PC-9 (cell line): ENCODE measurements around the gene JARID2. TPM values are rescaled to one million over a fixed set of nuclear protein-coding genes. Genes with fewer than 3 reads are reported as not detected.
A peak's percentile ranks its signal among the peaks of the same experiment; 100 is the strongest.

Experiments
- BruUV-seq: library from RNA; stranded (reverse); fragments of 400-500 nt; replicated peaks from 2 replicates; lab custom pipeline; 2021; lab: Mats Ljungman, UMichigan
- CTCF ChIA-PET: fragments of 300-600 bp; sonication (Branson Sonifier 250); formaldehyde crosslinking; loops from one replicate; lab custom pipeline; 2022; ENCODE audit warnings: antibody characterized with exemption; lab: Charles Lee
- POLR2A ChIA-PET: fragments of 300-600 bp; sonication (Branson Sonifier 250); formaldehyde crosslinking; loops from one replicate; lab custom pipeline; 2022; ENCODE audit warnings: antibody characterized with exemption; ENCODE audit not compliant: unreplicated experiment; lab: Charles Lee
- DNase-seq, 2 experiments: peaks; one replicate each; pipeline versions ENCODE4 v3.0.0 to v3.0.0-alpha.2; 2015 to 2022; ENCODE audit warnings: mixed read lengths in 1 of 2
- H2AFZ ChIP-seq: fragments of 200-600 bp; sonication (generic); 2 replicates; pipeline ENCODE4 v1.8.1; 2017; ENCODE audit warnings: antibody characterized with exemption
- H3F3A ChIP-seq: fragments of 200-600 bp; sonication (generic); 2 replicates; pipeline ENCODE4 v1.8.1; 2017; ENCODE audit warnings: antibody characterized with exemption, mild to moderate bottlenecking, low read depth; ENCODE audit not compliant: insufficient read depth
- H3K27ac ChIP-seq: fragments of 200-600 bp; sonication (generic); 2 replicates; pipeline ENCODE4 v1.6.1; 2016; ENCODE audit warnings: mixed run types
- H3K27me3 ChIP-seq: fragments of 200-600 bp; sonication (generic); 2 replicates; pipeline ENCODE4 v1.6.1; 2016; ENCODE audit warnings: low read depth, mixed run types; ENCODE audit not compliant: insufficient read depth
- H3K36me3 ChIP-seq: fragments of 200-600 bp; sonication (generic); 2 replicates; pipeline ENCODE4 v1.6.1; 2016; ENCODE audit warnings: low read depth, mixed run types
- H3K4me1 ChIP-seq: fragments of 200-600 bp; sonication (generic); replicated peaks from 2 replicates; pipeline ENCODE4 v1.6.1; 2016; ENCODE audit warnings: mixed run types; ENCODE audit not compliant: insufficient read depth
- H3K4me2 ChIP-seq: fragments of 200-600 bp; sonication (generic); 2 replicates; pipeline ENCODE4 v1.6.1; 2017; ENCODE audit warnings: mixed run types
- H3K4me3 ChIP-seq: fragments of 200-600 bp; sonication (generic); 2 replicates; pipeline ENCODE4 v1.6.1; 2016; ENCODE audit warnings: mixed run types
- H3K79me2 ChIP-seq: fragments of 200-600 bp; sonication (generic); 2 replicates; pipeline ENCODE4 v1.6.1; 2017; ENCODE audit warnings: low read depth, mixed run types
- H3K9me2 ChIP-seq: fragments of 200-600 bp; sonication (generic); 2 replicates; pipeline ENCODE4 v1.8.1; 2017; ENCODE audit warnings: mild to moderate bottlenecking; ENCODE audit not compliant: insufficient read depth
- H3K9me3 ChIP-seq: fragments of 200-600 bp; sonication (generic); 2 replicates; pipeline ENCODE4 v1.8.1; 2016; ENCODE audit warnings: low read depth; ENCODE audit not compliant: insufficient read depth
- H4K20me1 ChIP-seq: fragments of 200-600 bp; sonication (generic); 2 replicates; pipeline ENCODE4 v1.8.1; 2017; ENCODE audit not compliant: insufficient read depth
- CTCF ChIP-seq: fragments of 200-600 bp; sonication (generic); conservative IDR thresholded peaks from 2 replicates; pipeline ENCODE4 v1.6.1; 2017; ENCODE audit warnings: mixed run types, antibody characterized with exemption, mild to moderate bottlenecking, moderate library complexity
- EZH2 ChIP-seq: fragments of 200-600 bp; sonication (generic); IDR thresholded peaks from 2 replicates; pipeline ENCODE4 v1.8.0; 2017; ENCODE audit warnings: antibody characterized with exemption, low read depth
- intact Hi-C: fragments of 100-400 bp; cut with micrococcal nuclease; formaldehyde crosslinking; loops from one replicate; pipeline ENCODE4 v1.10.0; 2022; ENCODE audit not compliant: unreplicated experiment
- total RNA-seq: library from RNA; stranded (reverse); gene quantifications from 2 replicates; pipeline ENCODE4 v1.2.3, GENCODE V29; 2021

Gene JARID2
- total RNA-seq, 1 experiment from 2014 or later: 35.0 TPM

DNA sequence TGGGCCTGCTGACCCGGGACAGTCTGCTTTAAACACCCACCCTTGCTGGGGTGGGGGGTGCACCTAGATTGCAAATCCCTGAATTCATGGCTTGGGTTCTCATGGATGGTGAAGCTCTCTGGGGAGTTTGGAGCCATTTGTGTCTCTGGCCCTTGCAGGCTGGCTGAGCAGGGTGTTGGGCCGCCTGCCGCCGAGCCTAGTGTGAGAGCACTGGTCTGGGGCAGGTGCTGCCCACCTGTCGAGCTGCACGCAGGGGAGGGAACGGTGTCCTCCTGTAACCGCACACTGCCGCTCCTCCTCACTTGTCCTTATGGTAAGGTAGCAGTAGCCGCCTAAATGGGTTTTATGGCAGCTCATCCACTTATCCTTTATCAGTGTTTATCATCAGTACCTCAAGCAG, 273.0 kb downstream of the JARID2 start:
- Histone ChIP-seq H3K4me3 (no peak overlapping the region), H2AFZ (no peak overlapping the region), H3K27me3 (no peaks in the 10 kb centered on the region), H3K79me2 (no peaks in the 10 kb centered on the region), H3K9me2 (no peaks in the 10 kb centered on the region), H3K4me1 (no peaks in the 10 kb centered on the region), H4K20me1 (no peaks in the 10 kb centered on the region), H3K36me3 (peaks cover 12% of the 10 kb centered on the region; the same call in 1 of the 2 replicates), H3K27ac (no peak overlapping the region), H3K4me2 (no peak overlapping the region), H3K9me3 (no peaks in the 10 kb centered on the region), H3F3A (no peaks in the 10 kb centered on the region)
- ChIA-PET POLR2A (no interaction called here), CTCF (interaction anchor here (0.6 kb wide), 1 partner anchor 14 kb away, joined by 4 read pairs; no protein-coding TSS in a partner anchor)
- TF ChIP-seq CTCF (no peak), EZH2 (no peak)
- no TSS peak for BruUV-seq
- DNase-seq: no peak
- intact Hi-C loops: no loop called here

- H3K9me2 ChIP-seq: no peaks in the 10 kb centered on the region
- H3K9me3 ChIP-seq: no peaks in the 10 kb centered on the region
- H3K27me3 ChIP-seq: no peaks in the 10 kb centered on the region
- TF ChIP-seq EZH2 (no peak), CTCF (no peak)
- H3K36me3 ChIP-seq: peaks cover 12% of the 10 kb centered on the region; the same call in 1 of the 2 replicates
- ChIA-PET POLR2A (no interaction called here), CTCF (interaction anchor here (0.6 to 0.7 kb wide), 3 partner anchors 15 to 1591 kb away, joined by 3 to 4 read pairs (median 3); no protein-coding TSS in a partner anchor)
- no peak overlapping the region for H3K27ac ChIP-seq
- no peaks in the 10 kb centered on the region for H3K4me1 ChIP-seq
- no TSS peak for BruUV-seq
- H2AFZ ChIP-seq: no peak overlapping the region
- no peaks in the 10 kb centered on the region for H3F3A ChIP-seq
- H3K4me3 ChIP-seq: no peak overlapping the region
- no peak for DNase-seq
- intact Hi-C loops: no loop called here
- no peaks in the 10 kb centered on the region for H3K79me2 ChIP-seq
- H3K4me2 ChIP-seq: no peak overlapping the region
- no peaks in the 10 kb centered on the region for H4K20me1 ChIP-seq
Observed at GRCh38 chr6:15519681-15520080, 273.8 kb downstream of the JARID2 start.

GRCh38 chr6:15520626-15521203, 274.8 kb downstream of the JARID2 start:
- ChIA-PET POLR2A (no interaction called here), CTCF (no interaction called here)
- intact Hi-C loops: no loop called here
- Histone ChIP-seq H3F3A (no peaks in the 10 kb centered on the region), H3K9me2 (no peaks in the 10 kb centered on the region), H2AFZ (no peak overlapping the region), H3K27ac (no peak overlapping the region), H3K4me1 (no peaks in the 10 kb centered on the region), H3K79me2 (no peaks in the 10 kb centered on the region), H4K20me1 (no peaks in the 10 kb centered on the region), H3K27me3 (no peaks in the 10 kb centered on the region), H3K4me2 (no peak overlapping the region), H3K4me3 (no peak overlapping the region), H3K36me3 (peaks cover 12% of the 10 kb centered on the region; the same call in 1 of the 2 replicates), H3K9me3 (no peaks in the 10 kb centered on the region)
- BruUV-seq: TSS peak; percentile 12
- DNase-seq: no peak
- TF ChIP-seq EZH2: no peak
- no peak for TF ChIP-seq CTCF
